Loucy (cell line): ENCODE measurements around the gene EPN1.

ENCODE experiments used
- EZH2phosphoT487 ChIP-seq: fragments of 200-600 bp; IDR thresholded peaks from 2 replicates; pipeline ENCODE4 v1.6.1; 2018; ENCODE audit warnings: antibody characterized with exemption, mild to moderate bottlenecking, moderate library complexity, borderline replicate concordance
- TF ChIP-seq, protein P1 (sequence below): fragments of 200-600 bp; sonication (generic); conservative IDR thresholded peaks from 2 replicates; pipeline ENCODE4 v1.5.1; 2014; ENCODE audit warnings: mild to moderate bottlenecking, antibody characterized with exemption, low read length

- TF ChIP-seq, protein P1, sequence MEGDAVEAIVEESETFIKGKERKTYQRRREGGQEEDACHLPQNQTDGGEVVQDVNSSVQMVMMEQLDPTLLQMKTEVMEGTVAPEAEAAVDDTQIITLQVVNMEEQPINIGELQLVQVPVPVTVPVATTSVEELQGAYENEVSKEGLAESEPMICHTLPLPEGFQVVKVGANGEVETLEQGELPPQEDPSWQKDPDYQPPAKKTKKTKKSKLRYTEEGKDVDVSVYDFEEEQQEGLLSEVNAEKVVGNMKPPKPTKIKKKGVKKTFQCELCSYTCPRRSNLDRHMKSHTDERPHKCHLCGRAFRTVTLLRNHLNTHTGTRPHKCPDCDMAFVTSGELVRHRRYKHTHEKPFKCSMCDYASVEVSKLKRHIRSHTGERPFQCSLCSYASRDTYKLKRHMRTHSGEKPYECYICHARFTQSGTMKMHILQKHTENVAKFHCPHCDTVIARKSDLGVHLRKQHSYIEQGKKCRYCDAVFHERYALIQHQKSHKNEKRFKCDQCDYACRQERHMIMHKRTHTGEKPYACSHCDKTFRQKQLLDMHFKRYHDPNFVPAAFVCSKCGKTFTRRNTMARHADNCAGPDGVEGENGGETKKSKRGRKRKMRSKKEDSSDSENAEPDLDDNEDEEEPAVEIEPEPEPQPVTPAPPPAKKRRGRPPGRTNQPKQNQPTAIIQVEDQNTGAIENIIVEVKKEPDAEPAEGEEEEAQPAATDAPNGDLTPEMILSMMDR = no peak
- TF ChIP-seq EZH2phosphoT487 = no peak
Observed at GRCh38 chr19:55656552-55656951, 18.5 kb upstream of the EPN1 start.
